GM20431 (cell line): ENCODE measurements around the gene PKLR.
"Not testable (repeated sequence)": the region's sequence is repeated elsewhere in the genome, so short reads cannot be mapped to it uniquely, and the experiment has no call there.

Experiments used
- in situ Hi-C: fragments of 300-500 bp; cut with MseI, MboI; formaldehyde crosslinking; loops from one replicate; pipeline ENCODE4 v1.15.0; 2020; ENCODE audit warnings: low sequenced_read_pairs; ENCODE audit not compliant: unreplicated experiment

The PKLR gene

GRCh38 chr1:155319536-155319935, 18.3 kb upstream of the PKLR start:
- in situ Hi-C loops = no loop called here

- in situ Hi-C loops = no loop called here
Observed at GRCh38 chr1:155318082-155318481, 16.8 kb upstream of the PKLR start.

- in situ Hi-C loops = no loop called here
Observed at GRCh38 chr1:155316922-155317321, 15.7 kb upstream of the PKLR start.

GRCh38 chr1:155313261-155313660, 12.0 kb upstream of the PKLR start:
- in situ Hi-C loops = no loop called here

- in situ Hi-C loops = no loop called here
Observed at GRCh38 chr1:155309423-155310021, 8.3 kb upstream of the PKLR start.

GRCh38 chr1:155308493-155309422, 7.5 kb upstream of the PKLR start, which contains the start of gene FDPS:
Gene FDPS, plus strand, starts transcription at chr1:155308866. Its CDS starts 924 bp downstream, at chr1:155309790.
- in situ Hi-C loops = no loop called here

GRCh38 chr1:155307247-155307740, 6.1 kb upstream of the PKLR start:
- in situ Hi-C loops = no loop called here

- in situ Hi-C loops = no loop called here
Observed at GRCh38 chr1:155305881-155306391, 4.7 kb upstream of the PKLR start.

- in situ Hi-C loops = no loop called here
Observed at GRCh38 chr1:155304558-155305063, 3.4 kb upstream of the PKLR start.

GRCh38 chr1:155300553-155301329, 497 bp downstream of the PKLR start:
- in situ Hi-C loops = no loop called here

- in situ Hi-C loops = no loop called here
Observed at GRCh38 chr1:155300024-155300423, 1.2 kb downstream of the PKLR start.

- in situ Hi-C loops = no loop called here
Observed at GRCh38 chr1:155297384-155297783, 3.9 kb downstream of the PKLR start.

- in situ Hi-C loops = no loop called here
Observed at GRCh38 chr1:155296661-155297060, 4.6 kb downstream of the PKLR start.

- in situ Hi-C loops = no loop called here
Observed at GRCh38 chr1:155295942-155296267, 5.3 kb downstream of the PKLR start.

GRCh38 chr1:155295183-155295941, 5.9 kb downstream of the PKLR start:
- in situ Hi-C loops = no loop called here

GRCh38 chr1:155294520-155295182, 6.6 kb downstream of the PKLR start:
- in situ Hi-C loops = no loop called here

- in situ Hi-C loops = no loop called here
Observed at GRCh38 chr1:155293086-155293749, 8.0 kb downstream of the PKLR start.

GRCh38 chr1:155291006-155291405, 10.2 kb downstream of the PKLR start:
- in situ Hi-C loops = not testable (repeated sequence)
